OCI-LY1 (cell line): ENCODE results near the gene POLK.

Experiments
- H2AFZ ChIP-seq: fragments of 200-600 bp; sonication (generic), shearing (Covaris generic); 2 replicates; pipeline ENCODE4 v1.6.0; 2014; ENCODE audit warnings: antibody characterized with exemption, mild to moderate bottlenecking, low read length
- H3F3A ChIP-seq: fragments of 200-600 bp; sonication (generic), shearing (Covaris generic); 2 replicates; pipeline ENCODE4 v1.6.0; 2014; ENCODE audit warnings: mild to moderate bottlenecking, antibody characterized with exemption, low read length, moderate library complexity; ENCODE audit not compliant: insufficient read depth
- H3K27ac ChIP-seq: fragments of 200-600 bp; sonication (generic); 2 replicates; pipeline ENCODE4 v1.5.1; 2014; ENCODE audit warnings: low read length, mixed run types, mild to moderate bottlenecking, low read depth; ENCODE audit not compliant: poor library complexity, severe bottlenecking
- H3K27me3 ChIP-seq: fragments of 200-600 bp; sonication (generic); 2 replicates; pipeline ENCODE4 v1.6.0; 2014; ENCODE audit warnings: antibody characterized with exemption, mild to moderate bottlenecking, low read length, moderate library complexity; ENCODE audit not compliant: insufficient read depth
- H3K36me3 ChIP-seq: fragments of 200-600 bp; sonication (generic); 2 replicates; pipeline ENCODE4 v1.6.1; 2014; ENCODE audit warnings: mild to moderate bottlenecking, antibody characterized with exemption, low read length, moderate library complexity, mixed read lengths; ENCODE audit not compliant: insufficient read depth
- H3K4me1 ChIP-seq: fragments of 200-600 bp; sonication (generic); 2 replicates; pipeline ENCODE4 v1.5.1; 2014; ENCODE audit warnings: mild to moderate bottlenecking, low read length, moderate library complexity; ENCODE audit not compliant: insufficient read depth, severe bottlenecking
- H3K4me2 ChIP-seq: fragments of 200-600 bp; sonication (generic), shearing (Covaris generic); 2 replicates; pipeline ENCODE4 v1.6.1; 2014; ENCODE audit warnings: low read length
- H3K4me3 ChIP-seq: fragments of 200-600 bp; sonication (generic); 2 replicates; pipeline ENCODE4 v1.5.1; 2014; ENCODE audit warnings: low read length, low read depth, mild to moderate bottlenecking, mixed read lengths; ENCODE audit not compliant: poor library complexity, severe bottlenecking
- H3K79me2 ChIP-seq: fragments of 200-600 bp; shearing (Covaris generic); 2 replicates; pipeline ENCODE4 v1.6.1; 2016; ENCODE audit warnings: mixed run types, low read length, mixed read lengths; ENCODE audit not compliant: insufficient read depth
- H3K9ac ChIP-seq: fragments of 200-600 bp; sonication (generic), shearing (Covaris generic); 2 replicates; pipeline ENCODE4 v1.6.1; 2014; ENCODE audit warnings: mild to moderate bottlenecking, low read length, mixed read lengths
- H3K9me2 ChIP-seq: fragments of 200-600 bp; sonication (generic), shearing (Covaris generic); 2 replicates; pipeline ENCODE4 v1.6.1; 2014; ENCODE audit warnings: low read depth, mild to moderate bottlenecking, low read length, mixed read lengths
- H3K9me3 ChIP-seq: fragments of 200-600 bp; shearing (Covaris generic); 2 replicates; pipeline ENCODE4 v1.6.1; 2014; ENCODE audit warnings: low read length, mixed read lengths
- H4K20me1 ChIP-seq: fragments of 200-600 bp; sonication (generic), shearing (Covaris generic); 2 replicates; pipeline ENCODE4 v1.6.0; 2016; ENCODE audit warnings: mild to moderate bottlenecking, low read length; ENCODE audit not compliant: insufficient read depth
- EZH2 ChIP-seq: fragments of 200-600 bp; sonication (generic), shearing (Covaris generic); IDR thresholded peaks from 2 replicates; pipeline ENCODE4 v1.8.0; 2017; ENCODE audit warnings: borderline replicate concordance, mixed run types, mild to moderate bottlenecking, antibody characterized with exemption, low read length, moderate library complexity, mixed read lengths
- TF ChIP-seq, protein P1 (sequence below): fragments of 200-600 bp; sonication (generic), shearing (Covaris generic); IDR thresholded peaks from 2 replicates; pipeline ENCODE4 v1.5.1; 2017; ENCODE audit warnings: mild to moderate bottlenecking, antibody characterized with exemption, low read length, moderate library complexity, mixed read lengths

The POLK gene

DNA sequence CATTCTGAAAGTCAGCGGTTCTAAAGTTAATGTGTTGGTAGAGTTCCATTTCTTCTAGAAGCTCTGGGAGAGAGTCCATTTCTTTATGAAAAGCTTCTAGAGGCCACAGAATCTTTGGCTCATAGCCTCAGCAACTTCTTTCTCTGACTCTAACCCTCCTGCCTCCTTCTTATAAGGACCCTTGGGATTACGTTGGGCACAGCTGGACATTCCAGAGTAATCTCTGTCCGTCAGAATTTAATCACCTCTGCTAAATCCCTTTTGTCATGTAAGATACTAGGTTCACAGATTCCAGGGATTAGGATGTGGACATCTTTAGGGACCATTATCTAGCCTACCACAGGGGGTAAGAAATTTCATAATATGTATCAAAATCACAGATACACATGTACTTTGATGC is 77.0 kb downstream of the POLK start:
- H3K27me3 ChIP-seq = no peaks in the 10 kb centered on the region
- H3K4me2 ChIP-seq = no peak overlapping the region
- no peaks in the 10 kb centered on the region for H3K79me2 ChIP-seq
- H3K9ac ChIP-seq = no peak overlapping the region
- no peaks in the 10 kb centered on the region for H3K4me1 ChIP-seq
- no peak for TF ChIP-seq EZH2
- TF ChIP-seq, protein P1, sequence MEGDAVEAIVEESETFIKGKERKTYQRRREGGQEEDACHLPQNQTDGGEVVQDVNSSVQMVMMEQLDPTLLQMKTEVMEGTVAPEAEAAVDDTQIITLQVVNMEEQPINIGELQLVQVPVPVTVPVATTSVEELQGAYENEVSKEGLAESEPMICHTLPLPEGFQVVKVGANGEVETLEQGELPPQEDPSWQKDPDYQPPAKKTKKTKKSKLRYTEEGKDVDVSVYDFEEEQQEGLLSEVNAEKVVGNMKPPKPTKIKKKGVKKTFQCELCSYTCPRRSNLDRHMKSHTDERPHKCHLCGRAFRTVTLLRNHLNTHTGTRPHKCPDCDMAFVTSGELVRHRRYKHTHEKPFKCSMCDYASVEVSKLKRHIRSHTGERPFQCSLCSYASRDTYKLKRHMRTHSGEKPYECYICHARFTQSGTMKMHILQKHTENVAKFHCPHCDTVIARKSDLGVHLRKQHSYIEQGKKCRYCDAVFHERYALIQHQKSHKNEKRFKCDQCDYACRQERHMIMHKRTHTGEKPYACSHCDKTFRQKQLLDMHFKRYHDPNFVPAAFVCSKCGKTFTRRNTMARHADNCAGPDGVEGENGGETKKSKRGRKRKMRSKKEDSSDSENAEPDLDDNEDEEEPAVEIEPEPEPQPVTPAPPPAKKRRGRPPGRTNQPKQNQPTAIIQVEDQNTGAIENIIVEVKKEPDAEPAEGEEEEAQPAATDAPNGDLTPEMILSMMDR = no peak
- H3K27ac ChIP-seq = no peak overlapping the region
- no peak overlapping the region for H3K4me3 ChIP-seq
- no peak overlapping the region for H2AFZ ChIP-seq
- no peaks in the 10 kb centered on the region for H3F3A ChIP-seq
- no peaks in the 10 kb centered on the region for H4K20me1 ChIP-seq
- no peaks in the 10 kb centered on the region for H3K9me3 ChIP-seq
- peaks cover 4% of the 10 kb centered on the region for H3K36me3 ChIP-seq
- no peaks in the 10 kb centered on the region for H3K9me2 ChIP-seq

DNA sequence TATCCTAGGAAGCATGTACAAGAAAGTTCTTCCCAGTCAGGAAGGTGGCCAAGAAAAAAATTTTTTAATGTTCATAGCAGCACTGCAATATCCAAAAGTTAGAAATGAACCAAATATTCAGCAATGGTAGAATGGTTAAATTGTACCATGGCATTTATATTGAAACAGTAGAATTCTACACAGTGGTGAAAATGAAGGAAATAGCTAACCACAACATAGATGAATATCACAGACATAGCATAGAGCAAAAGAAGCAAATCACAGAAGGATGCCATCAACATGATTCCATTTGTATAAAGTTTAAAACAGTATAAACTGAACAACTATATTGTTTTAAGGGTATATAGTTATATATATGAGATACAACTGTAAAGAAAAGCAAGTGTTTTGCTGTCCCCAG is 88.8 kb downstream of the POLK start:
- Histone ChIP-seq H3K9ac (no peak overlapping the region), H3K36me3 (peaks cover 6% of the 10 kb centered on the region; the same call in 1 of the 2 replicates), H3K79me2 (no peaks in the 10 kb centered on the region), H3K4me1 (no peaks in the 10 kb centered on the region), H3K4me2 (no peak overlapping the region), H2AFZ (no peak overlapping the region), H3K27ac (no peak overlapping the region), H3K9me2 (no peaks in the 10 kb centered on the region), H3K9me3 (no peaks in the 10 kb centered on the region), H3K27me3 (no peaks in the 10 kb centered on the region), H3K4me3 (no peak overlapping the region), H4K20me1 (no peaks in the 10 kb centered on the region), H3F3A (no peaks in the 10 kb centered on the region)
- TF ChIP-seq, protein P1 = no peak

DNA sequence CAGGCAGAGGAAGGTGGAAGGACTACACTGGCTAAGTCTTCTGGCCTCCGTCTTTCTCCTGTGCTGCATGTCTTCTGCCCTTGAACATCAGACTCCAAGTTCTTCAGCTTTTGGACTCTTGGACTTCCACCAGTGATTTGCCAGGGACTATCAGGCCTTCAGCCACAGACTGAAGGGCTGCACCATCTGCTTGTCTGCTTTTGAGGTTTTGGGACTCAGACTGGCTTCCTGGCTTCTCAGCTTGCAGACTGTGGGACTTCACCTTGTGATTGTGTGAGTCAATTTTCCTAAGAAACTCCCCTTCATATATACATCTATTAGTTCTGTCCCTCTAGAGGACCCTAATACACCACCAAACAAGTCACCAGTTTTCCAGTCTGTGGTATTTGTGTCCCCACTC is 89.9 kb downstream of the POLK start:
- no peak overlapping the region for H3K4me3 ChIP-seq
- no peak overlapping the region for H3K9ac ChIP-seq
- H3K27ac ChIP-seq = no peak overlapping the region
- peaks cover 3% of the 10 kb centered on the region; the same call in 1 of the 2 replicates for H3K36me3 ChIP-seq
- H2AFZ ChIP-seq = no peak overlapping the region
- no peaks in the 10 kb centered on the region for H3F3A ChIP-seq
- no peaks in the 10 kb centered on the region for H3K27me3 ChIP-seq
- no peaks in the 10 kb centered on the region for H4K20me1 ChIP-seq
- no peaks in the 10 kb centered on the region for H3K9me2 ChIP-seq
- no peaks in the 10 kb centered on the region for H3K9me3 ChIP-seq
- H3K4me2 ChIP-seq = no peak overlapping the region
- no peaks in the 10 kb centered on the region for H3K4me1 ChIP-seq
- H3K79me2 ChIP-seq = no peaks in the 10 kb centered on the region
- TF ChIP-seq EZH2 = no peak
- TF ChIP-seq, protein P1 = no peak
